Mesangial cell (primary cell): ENCODE data around the gene LRRIQ1. TPM values are rescaled to one million over a fixed set of nuclear protein-coding genes. Genes with fewer than 3 reads are reported as not detected.

ENCODE experiments used
- total RNA-seq: library from RNA; depleted of rRNA; stranded (reverse); fragments of >200 nt; gene quantifications from 2 replicates; pipeline ENCODE4 v1.2.3, GENCODE V29; 2015

The LRRIQ1 gene
- total RNA-seq, result 0.33 and 0.51 TPM in 2 replicates

GRCh38 chr12:85036234-85036707 lies at the start of gene LRRIQ1, which contains the start of gene TSPAN19:
Gene LRRIQ1, plus strand, starts transcription at chr12:85036351. Its CDS starts 1,826 bp downstream, at chr12:85038177.
Gene TSPAN19, minus strand, starts transcription at chr12:85036277. Its CDS starts 6,331 bp downstream, at chr12:85029946.

GRCh38 chr12:85280165-85280983 lies 244.2 kb downstream of the LRRIQ1 start, which contains the start of gene ALX1:
Gene ALX1, plus strand, starts transcription at chr12:85280220. Its CDS starts 42 bp downstream, at chr12:85280262.

Other genes with a start within 250 kb of the LRRIQ1 start
- 0.65 and 1.3 TPM in 2 replicates for gene SLC6A15, start 123.6 kb upstream of the LRRIQ1 start, total RNA-seq
- 0.13 TPM in 1 of 2 replicates, not detected in the other for gene TSPAN19, start 74 bp upstream of the LRRIQ1 start, total RNA-seq
- gene ALX1, start 243.9 kb downstream of the LRRIQ1 start, total RNA-seq, result 0.38 TPM in 1 of 2 replicates, not detected in the other